Mononuclear cell (primary cell): Measurements from ENCODE around the gene CD8B. TPM values are rescaled to one million over a fixed set of nuclear protein-coding genes. Genes with fewer than 3 reads are reported as not detected.

ENCODE experiments used
- H3K27me3 ChIP-seq: 2 replicates; pipeline ENCODE4 v1.6.0; 2011; ENCODE audit warnings: low read length, control low read depth; ENCODE audit not compliant: insufficient read depth
- H3K4me1 ChIP-seq: 2 replicates; pipeline ENCODE4 v1.5.1; 2011; ENCODE audit warnings: mild to moderate bottlenecking, low read length, control low read depth; ENCODE audit not compliant: insufficient read depth
- H3K4me3 ChIP-seq: 2 replicates; pipeline ENCODE4 v1.5.1; 2011; ENCODE audit warnings: mild to moderate bottlenecking, low read length, moderate library complexity
- H3K9me3 ChIP-seq: 2 replicates; pipeline ENCODE4 v1.5.1; 2011; ENCODE audit warnings: low read depth, mild to moderate bottlenecking, control low read depth, low read length
- total RNA-seq: library from RNA; depleted of rRNA; stranded (reverse); fragments of >200 nt; gene quantifications from one replicate; pipeline ENCODE4 v1.2.3, GENCODE V29; 2012

CD8B gene
- total RNA-seq, 1 donor: 41.9 TPM

DNA sequence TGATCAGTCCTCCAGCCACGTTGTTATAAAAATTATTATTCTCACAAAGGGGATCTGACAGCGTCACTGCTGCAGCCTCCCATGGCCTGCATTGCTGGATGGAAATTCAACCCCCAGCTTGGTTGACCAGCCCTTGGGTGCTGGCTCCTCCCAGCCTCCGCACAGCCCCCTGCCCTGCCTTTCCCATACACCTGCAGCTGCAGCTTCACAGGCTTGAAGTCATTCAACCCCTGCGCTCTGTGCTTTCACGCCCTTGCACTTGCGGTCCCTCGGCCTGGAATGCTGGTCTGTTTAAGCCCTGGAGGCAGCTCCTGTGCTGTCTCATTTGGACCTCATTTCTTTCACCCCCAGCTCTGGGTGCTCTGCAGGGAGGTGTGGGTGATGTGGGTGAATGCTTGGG, 70.1 kb downstream of the CD8B start:
- H3K27me3 ChIP-seq: peaks cover 56% of the 10 kb centered on the region

DNA sequence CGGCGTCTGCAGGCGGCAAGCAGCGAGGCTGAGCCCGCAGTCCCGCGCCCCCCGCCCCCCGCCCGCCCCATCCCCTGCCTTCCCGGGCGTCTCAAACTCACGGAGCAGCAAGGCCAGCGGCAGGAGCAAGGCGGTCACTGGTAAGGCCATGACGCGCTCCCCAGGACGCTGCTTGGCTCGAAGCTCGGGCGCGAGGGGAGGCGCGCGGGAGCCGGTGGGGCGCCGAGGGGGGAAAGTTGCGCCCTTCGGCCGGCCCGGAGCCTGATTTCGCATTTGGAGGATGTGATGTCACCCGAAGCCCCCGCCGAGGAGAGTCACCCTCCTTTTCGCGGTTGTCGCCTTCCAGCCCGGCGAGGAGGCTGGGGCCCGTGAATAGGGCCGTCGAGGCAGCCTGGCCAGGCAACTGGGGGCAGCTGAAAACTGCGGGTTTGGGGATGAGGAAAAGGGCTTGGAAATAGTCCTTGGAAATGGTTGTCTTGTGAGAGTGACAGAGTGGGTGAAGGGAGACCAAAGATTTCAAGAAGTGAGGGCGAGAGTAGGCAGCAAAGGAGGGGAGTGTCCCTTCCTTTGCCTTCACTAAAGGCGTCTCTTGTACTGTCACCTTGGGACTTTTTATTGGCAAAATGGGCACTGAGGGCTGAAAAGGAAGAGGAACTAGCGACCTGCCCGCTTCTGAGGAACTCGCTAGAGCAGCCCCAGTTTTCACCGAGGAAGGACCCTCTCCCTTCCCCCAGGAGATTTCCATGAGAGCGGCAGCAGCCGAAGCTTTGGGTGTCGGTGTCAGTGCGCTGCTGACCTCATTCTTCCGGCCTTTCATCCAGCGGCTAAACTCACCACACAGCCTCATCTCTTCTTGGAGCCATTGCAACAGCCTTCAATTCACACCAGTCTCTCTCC, 70.8 kb downstream of the CD8B start, which contains the start of gene CD8A:
Gene CD8A (minus strand): TSS at position 238 of the 897 bp plus-strand sequence. CDS start 88 bp downstream, at position 150.
- H3K27me3 ChIP-seq: peaks cover 56% of the 10 kb centered on the region
- H3K4me3 ChIP-seq: peak within 1 kb of the TSS; percentile 46
- H3K9me3 ChIP-seq: peaks cover 5% of the 10 kb centered on the region
- peaks cover 52% of the 10 kb centered on the region for H3K4me1 ChIP-seq

More for the DNA sequence above, 70.1 kb downstream of the CD8B start:
- H3K9me3 ChIP-seq: peaks cover 12% of the 10 kb centered on the region
- peaks cover 52% of the 10 kb centered on the region for H3K4me1 ChIP-seq
- peak overlapping the region; percentile 7 for H3K4me3 ChIP-seq

DNA sequence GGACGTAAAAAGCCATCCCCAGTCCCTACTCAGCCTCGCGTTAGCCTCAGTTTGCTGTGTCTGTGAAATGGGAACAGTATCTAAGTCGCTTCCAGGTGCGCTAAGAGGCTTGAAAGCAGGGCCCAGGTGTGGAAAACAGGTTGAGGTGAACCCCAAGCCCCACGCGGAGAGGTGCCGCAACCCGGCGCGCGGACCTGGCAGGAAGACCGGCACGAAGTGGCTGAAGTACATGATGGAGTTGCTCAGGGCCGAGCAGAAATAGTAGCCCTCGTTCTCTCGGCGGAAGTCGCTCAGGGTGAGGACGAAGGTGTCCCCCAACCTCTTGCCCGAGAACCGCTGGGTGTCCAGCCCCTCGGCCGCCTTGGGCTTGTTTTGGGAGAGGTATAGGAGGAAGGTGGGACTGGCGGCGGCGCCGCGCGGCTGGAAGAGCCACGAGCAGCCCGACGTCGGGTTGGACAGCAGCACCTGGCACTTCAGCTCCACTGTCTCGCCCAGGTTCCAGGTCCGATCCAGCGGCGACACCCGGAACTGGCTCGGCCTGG, 71.5 kb downstream of the CD8B start:
- H3K4me3 ChIP-seq: peak overlapping the region; percentile 46
- H3K4me1 ChIP-seq: peaks cover 52% of the 10 kb centered on the region
- peaks cover 56% of the 10 kb centered on the region for H3K27me3 ChIP-seq
- H3K9me3 ChIP-seq: no peaks in the 10 kb centered on the region

DNA sequence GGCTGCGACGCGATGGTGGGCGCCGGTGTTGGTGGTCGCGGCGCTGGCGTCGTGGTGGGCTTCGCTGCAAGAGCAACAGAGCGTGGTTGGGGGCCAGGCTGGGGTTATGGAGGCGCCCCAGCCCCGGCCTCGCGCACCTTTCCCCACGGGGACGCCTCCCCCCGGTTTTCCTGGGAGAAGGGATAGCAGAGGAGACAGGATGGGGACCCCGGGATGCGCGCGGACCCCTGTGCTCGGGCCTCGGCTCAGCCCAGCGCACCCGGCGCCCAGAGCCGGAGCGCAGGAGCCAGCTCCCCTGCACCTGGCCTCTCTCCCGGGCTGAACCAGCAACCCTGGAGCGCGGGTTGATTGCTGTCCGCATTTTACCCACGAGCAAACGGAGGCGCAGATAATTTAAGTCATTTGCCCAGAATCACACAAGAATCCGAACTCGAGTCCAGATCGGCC, 72.0 kb downstream of the CD8B start:
- Histone ChIP-seq H3K9me3 (no peaks in the 10 kb centered on the region), H3K4me1 (peaks cover 52% of the 10 kb centered on the region), H3K4me3 (peak overlapping the region; percentile 46), H3K27me3 (peaks cover 56% of the 10 kb centered on the region)

DNA sequence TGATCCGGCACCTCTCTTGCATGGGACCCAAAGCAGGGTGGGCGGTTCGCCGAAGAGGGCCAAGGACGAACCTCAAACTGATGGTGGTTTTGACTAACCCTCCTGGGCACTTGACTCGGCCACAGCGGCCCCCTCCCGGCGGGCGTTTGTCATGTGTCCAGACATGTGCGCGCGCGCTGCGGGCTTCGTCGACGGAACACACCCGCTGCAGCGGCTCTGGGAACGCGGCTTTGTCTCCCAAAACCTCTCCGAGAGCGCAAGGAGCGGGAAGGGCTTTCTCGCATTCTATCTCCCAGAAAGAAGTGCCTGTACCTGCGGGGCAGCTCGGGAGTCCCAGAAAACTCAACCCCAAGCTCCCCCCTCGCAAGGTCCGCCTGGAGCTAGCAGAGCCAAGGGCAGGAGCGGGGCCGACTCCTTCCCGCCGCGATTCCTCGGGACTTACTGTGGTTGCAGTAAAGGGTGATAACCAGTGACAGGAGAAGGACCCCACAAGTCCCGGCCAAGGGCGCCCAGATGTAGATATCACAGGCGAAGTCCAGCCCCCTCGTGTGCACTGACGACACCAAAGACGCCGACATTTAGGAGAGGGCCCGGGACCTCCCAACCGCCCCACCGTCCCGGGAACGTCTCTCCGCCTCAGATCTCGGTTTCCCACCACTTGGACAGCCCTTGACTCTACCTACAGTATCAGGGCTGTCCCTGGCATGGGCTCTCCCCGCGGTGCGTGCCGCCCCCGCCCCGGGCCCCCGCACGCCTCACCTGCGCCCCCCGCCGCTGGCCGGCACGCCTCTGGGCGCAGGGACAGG, 72.6 kb downstream of the CD8B start:
- Histone ChIP-seq H3K4me1 (peaks cover 47% of the 10 kb centered on the region), H3K4me3 (peak overlapping the region; percentile 46), H3K27me3 (peaks cover 56% of the 10 kb centered on the region), H3K9me3 (no peaks in the 10 kb centered on the region)

DNA sequence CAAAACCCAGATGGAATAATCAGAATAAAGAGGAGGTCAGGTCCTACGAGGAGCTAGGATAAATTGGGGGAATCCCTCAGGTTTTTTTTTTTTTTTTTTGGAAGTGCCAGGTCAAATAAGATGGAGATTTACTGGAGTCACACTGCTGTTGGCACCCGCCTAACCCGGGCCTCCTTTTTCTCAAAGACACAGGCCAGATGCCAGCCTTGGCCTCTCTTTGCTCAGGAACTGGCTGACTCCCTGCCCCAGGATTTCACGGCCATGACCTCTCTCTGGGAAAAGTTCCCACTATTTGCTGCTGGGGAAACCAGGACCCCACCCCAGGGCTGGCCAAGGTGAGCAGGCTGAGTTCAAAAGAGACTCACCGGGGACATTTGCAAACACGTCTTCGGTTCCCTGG, 73.5 kb downstream of the CD8B start:
- H3K4me1 ChIP-seq: peaks cover 46% of the 10 kb centered on the region
- peaks cover 52% of the 10 kb centered on the region for H3K27me3 ChIP-seq
- peak overlapping the region; percentile 27 for H3K4me3 ChIP-seq
- no peaks in the 10 kb centered on the region for H3K9me3 ChIP-seq

DNA sequence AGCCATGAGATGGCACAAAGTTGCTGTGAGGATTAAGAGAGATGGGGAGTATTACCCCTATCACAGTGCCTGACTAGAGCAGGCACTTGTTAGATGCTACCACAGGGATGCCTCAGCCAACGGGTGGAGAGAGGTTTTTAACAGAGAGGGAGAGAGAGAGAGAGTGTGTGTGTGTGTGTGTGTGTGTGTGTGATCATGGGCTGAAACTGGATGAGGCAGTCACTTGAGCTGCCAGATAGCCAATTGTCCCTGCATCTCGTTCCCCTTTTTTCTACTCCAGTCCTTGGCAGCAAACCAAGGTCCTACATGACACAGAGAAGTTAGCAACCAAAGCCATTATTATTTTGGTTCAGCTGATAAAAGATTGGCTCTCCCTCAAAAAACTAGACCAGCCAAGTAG, 74.0 kb downstream of the CD8B start:
- Histone ChIP-seq H3K27me3 (peaks cover 47% of the 10 kb centered on the region), H3K9me3 (no peaks in the 10 kb centered on the region), H3K4me3 (no peak overlapping the region), H3K4me1 (peaks cover 44% of the 10 kb centered on the region)

DNA sequence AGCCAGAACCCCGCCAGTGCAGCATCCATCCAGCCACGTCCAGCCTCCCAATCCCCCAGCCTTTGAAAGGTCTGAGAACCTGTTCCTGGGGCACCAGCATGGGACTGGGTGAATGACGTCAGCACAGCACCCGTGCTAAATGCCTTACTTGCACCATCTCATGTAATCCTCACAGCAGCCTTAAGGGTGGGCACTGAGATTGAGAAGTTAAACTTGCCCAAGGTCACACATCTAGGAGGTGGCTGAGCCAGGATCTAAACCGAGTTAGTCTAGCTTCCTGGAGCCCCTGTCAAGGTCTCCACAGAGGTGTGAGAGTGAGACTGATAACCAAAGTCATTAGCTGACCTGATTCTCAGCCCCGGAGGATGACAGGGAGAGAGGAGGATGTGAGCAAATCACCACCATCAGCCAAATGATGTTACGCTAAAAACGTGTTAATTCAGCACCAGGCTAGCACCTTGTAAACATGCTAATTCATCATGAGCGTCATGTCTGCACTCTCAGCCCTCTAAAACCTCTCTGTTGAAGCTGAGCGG, 75.6 kb downstream of the CD8B start:
- H3K9me3 ChIP-seq: no peaks in the 10 kb centered on the region
- peaks cover 32% of the 10 kb centered on the region for H3K4me1 ChIP-seq
- no peak overlapping the region for H3K4me3 ChIP-seq
- peaks cover 33% of the 10 kb centered on the region for H3K27me3 ChIP-seq

DNA sequence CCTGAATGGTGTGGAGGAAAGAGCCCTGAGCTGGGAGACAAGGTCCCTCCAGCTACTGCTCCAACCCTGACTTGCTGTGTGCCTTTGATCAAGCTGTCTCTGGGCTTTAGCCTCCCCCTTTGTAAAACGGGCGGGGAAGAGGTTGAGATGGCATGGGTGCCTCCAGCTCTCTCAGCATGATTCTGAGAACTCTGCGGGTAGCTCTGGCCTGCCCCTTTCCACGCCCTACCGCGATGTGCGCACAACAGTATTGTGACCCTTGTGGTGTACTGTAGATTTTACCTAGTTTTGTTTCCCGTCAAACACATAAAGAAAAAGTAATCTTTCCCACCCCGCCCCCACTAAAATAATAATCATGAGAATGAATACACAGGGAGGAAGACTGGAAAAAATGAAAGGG, 76.2 kb downstream of the CD8B start:
- peaks cover 30% of the 10 kb centered on the region for H3K27me3 ChIP-seq
- no peaks in the 10 kb centered on the region for H3K9me3 ChIP-seq
- no peak overlapping the region for H3K4me3 ChIP-seq
- peaks cover 29% of the 10 kb centered on the region for H3K4me1 ChIP-seq

DNA sequence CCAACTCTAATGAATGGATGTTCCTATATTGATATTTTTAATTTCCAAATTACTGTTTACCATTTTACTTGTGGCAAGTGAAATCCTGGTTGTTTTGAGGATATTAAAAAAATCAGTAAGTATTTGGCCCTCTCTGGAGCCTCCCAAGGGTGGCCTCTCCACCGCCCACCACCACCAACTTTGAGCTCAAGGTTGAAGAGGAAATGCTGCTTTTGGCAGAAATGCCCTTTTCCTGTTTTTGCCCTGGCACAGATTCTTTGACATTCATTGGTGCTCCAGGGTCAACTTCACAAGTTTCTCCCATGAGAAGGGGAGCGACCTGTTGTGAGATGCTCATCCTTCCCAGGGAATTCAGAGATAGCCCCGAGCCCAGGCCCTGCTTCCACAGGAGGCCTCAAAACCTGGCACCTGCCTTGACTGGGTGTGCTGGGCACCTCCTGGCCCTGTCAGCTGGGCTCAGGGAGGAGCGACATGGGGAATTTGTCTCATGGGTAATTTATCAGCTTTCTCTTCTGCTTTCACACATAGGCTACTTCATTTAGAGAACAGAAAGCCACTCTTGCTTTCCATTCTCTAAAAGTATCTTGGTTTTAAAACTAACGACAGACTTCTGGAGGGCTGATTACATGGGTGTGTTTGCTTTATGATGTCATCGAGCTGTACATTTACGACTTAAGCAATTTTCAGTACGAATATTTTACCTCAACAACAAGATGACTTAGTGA, 77.9 kb downstream of the CD8B start:
- Histone ChIP-seq H3K9me3 (no peaks in the 10 kb centered on the region), H3K4me1 (peaks cover 16% of the 10 kb centered on the region), H3K27me3 (peaks cover 15% of the 10 kb centered on the region), H3K4me3 (no peak overlapping the region)

DNA sequence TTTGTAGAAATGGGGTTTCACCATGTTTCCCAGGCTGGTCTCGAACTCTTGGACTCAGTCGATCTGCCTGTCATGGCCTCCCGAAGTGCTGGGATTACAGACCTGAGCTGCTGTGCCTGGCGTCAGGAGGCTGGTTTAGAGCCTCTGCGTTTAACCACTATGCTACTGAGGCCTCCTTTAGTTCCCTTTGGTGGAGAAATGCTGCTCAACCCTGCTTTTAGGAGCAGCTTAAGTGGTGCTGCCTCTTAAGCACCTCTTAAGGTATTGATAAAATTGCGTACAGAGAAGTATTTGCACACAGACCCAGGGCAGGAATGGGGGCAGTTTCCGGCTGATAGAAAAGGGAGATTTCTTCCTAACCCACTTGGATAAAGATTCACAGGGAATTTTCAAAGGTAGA, 78.9 kb downstream of the CD8B start:
- Histone ChIP-seq H3K4me1 (peaks cover 12% of the 10 kb centered on the region), H3K27me3 (peaks cover 6% of the 10 kb centered on the region), H3K4me3 (no peak overlapping the region), H3K9me3 (no peaks in the 10 kb centered on the region)

DNA sequence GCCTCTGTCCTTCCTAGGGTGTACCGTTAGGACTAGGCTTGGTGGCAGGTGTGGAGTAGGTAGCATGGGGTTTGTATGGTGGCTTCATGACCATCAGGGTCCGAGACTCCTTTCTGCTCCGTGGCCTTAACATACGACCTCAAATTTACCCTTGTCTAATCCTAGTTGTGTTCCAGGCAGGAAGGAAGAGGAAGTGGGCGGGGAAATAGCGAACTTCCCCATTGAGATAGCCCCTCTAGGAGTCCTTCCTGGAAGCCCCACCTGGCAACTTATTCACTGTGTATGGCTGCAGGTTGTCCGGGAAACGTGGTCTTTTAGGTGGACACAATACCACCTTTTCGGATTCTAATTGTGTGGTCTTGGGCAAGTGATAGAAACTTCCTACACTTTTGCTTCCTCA, 80.3 kb downstream of the CD8B start:
- H3K4me3 ChIP-seq: no peak overlapping the region
- no peaks in the 10 kb centered on the region for H3K9me3 ChIP-seq
- no peaks in the 10 kb centered on the region for H3K27me3 ChIP-seq
- H3K4me1 ChIP-seq: peaks cover 12% of the 10 kb centered on the region

DNA sequence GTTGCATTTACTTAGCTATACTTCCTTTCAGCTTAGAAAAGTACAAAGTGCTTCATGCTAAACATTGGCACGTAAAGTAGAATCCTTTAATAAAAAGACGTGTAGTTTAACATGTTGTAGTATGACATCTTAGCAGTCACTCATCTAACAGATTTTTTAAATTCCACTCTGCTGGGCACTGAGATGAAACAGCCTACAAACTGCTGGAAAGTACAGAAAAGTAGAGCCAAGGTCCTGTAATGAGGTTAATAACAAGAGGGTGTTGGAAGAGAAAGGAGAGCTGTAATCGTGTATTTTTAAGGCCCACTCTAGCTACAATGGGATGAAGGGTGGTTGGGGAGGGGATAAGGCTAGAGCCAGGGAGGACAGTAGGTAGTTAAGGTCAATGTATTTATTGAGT, 81.7 kb downstream of the CD8B start:
- H3K4me3 ChIP-seq: no peak overlapping the region
- H3K27me3 ChIP-seq: no peaks in the 10 kb centered on the region
- no peaks in the 10 kb centered on the region for H3K9me3 ChIP-seq
- H3K4me1 ChIP-seq: peaks cover 12% of the 10 kb centered on the region

DNA sequence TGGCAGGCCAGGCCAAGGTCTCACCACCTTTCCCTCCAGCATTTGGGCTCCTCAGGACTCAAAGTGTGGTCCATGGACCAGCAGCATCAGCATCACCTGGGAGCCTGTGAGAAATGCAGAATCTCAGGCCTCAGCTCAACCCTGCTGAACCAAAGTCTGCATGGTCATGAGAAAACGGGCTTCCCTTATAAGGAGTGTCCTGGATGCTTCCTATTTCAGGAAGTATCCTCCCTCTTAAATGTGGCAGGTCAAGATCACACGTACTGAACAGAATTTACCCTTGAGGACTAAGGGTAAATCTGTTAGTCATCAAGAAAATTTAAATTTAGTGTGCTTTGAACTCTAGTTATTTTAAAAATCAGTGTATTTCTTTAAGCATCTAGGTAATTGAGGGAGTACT, 82.7 kb downstream of the CD8B start:
- Histone ChIP-seq H3K4me1 (peaks cover 11% of the 10 kb centered on the region), H3K27me3 (no peaks in the 10 kb centered on the region), H3K4me3 (no peak overlapping the region), H3K9me3 (no peaks in the 10 kb centered on the region)
